H1 (cell line): Measurements from ENCODE around the gene TAF3. TPM values are rescaled to one million over a fixed set of nuclear protein-coding genes. Genes with fewer than 3 reads are reported as not detected.

Experiments used
- CEBPB ChIP-seq: IDR thresholded peaks from 2 replicates; pipeline ENCODE4 v1.6.1; 2012; ENCODE audit warnings: low read depth, low read length
- POLR2A ChIP-seq, 2 experiments: IDR thresholded peaks; 1 replicate in 1 of 2; 2 replicates in 1 of 2; pipeline ENCODE4 v1.6.1; 2011; ENCODE audit warnings: low read depth in 2 of 2, low read length in 2 of 2, mild to moderate bottlenecking in 2 of 2; ENCODE audit errors: control extremely low read depth in 1 of 2
- RAD21 ChIP-seq, 2 experiments: IDR thresholded peaks in 1 of 2; conservative IDR thresholded peaks in 1 of 2; 2 replicates each; pipeline ENCODE4 v1.6.1; 2011; ENCODE audit warnings: low read depth in 2 of 2, low read length in 2 of 2, improper control_type of control experiment in 1 of 2, inconsistent platforms in 1 of 2, mild to moderate bottlenecking in 1 of 2, moderate library complexity in 1 of 2
- TCF12 ChIP-seq: IDR thresholded peaks from 2 replicates; pipeline ENCODE4 v1.6.1; 2011; ENCODE audit warnings: low read depth, mild to moderate bottlenecking, low read length
- polyA plus RNA-seq, 7 experiments: library from polyadenylated mRNA; depleted of rRNA in 3 of 7; stranded (reverse) in 5 of 7; unstranded in 2 of 7; fragments of >200 nt in 5 of 7; fragments of 200-250 nt in 2 of 7; gene quantifications; 1 replicate in 5 of 7; 2 replicates in 1 of 7; 4 replicates in 1 of 7; pipeline versions ENCODE4 v1.2.1 to v1.2.3, GENCODE V29; 2011 to 2013; ENCODE audit warnings: missing spikeins in 2 of 7, mixed read lengths in 2 of 7
- total RNA-seq: library from RNA; stranded (reverse); fragmentation: NEBNext Ultra II Directional; extraction: Animal tissue kit (Norgen Biotek cat#: 25700); gene quantifications from 2 replicates; pipeline ENCODE4 v1.2.1, GENCODE V29; 2021

Gene TAF3
- total and polyA plus RNA-seq, 2 of the 8 experiments (the other 6 are each of a cell fraction or from before 2014, with no cell fraction given) = 1.5 to 11.2 TPM

GRCh38 chr10:7832060-7832459 lies 13.8 kb downstream of the TAF3 start (continued):
- TF ChIP-seq POLR2A (IDR thresholded peaks at IDR 0.05; ENCODE audit: control extremely low read depth in 1 of 2, low read depth in 2 of 2, low read length in 2 of 2) (no peak), RAD21 (IDR thresholded peaks at IDR 0.05 in 1 of 2, conservative IDR thresholded peaks at IDR 0.05 in 1 of 2; ENCODE audit: low read depth in 2 of 2, low read length in 2 of 2) (no peak), TCF12 (no peak), CEBPB (no peak)
